Measurements from ENCODE around the gene FAT3.

- TF ChIP-seq CTCF (IDR thresholded peaks at IDR 0.05; ENCODE audit: poor library complexity, severe bottlenecking) (no peak), SMC3 (conservative IDR thresholded peaks at IDR 0.05; ENCODE audit: poor library complexity) (no peak)
These were observed 24.6 kb upstream of the FAT3 start for GRCh38 chr11:92199991-92200390.

Data from neural cell (in vitro differentiated cells).